ENCODE data around the gene YKT6. TPM values are rescaled to one million over a fixed set of nuclear protein-coding genes. Genes with fewer than 3 reads are reported as not detected.

The YKT6 gene
- total and polyA plus RNA-seq, 2 of the 8 experiments (the other 6 are each of a cell fraction or from before 2014, with no cell fraction given): 75.3 to 103 TPM

- no peak for TF ChIP-seq SUZ12 (IDR thresholded peaks at IDR 0.05; ENCODE audit: low read length)
- peak; percentile 56 for TF ChIP-seq MAX (IDR thresholded peaks at IDR 0.05)
- TF ChIP-seq E2F6 (IDR thresholded peaks at IDR 0.05): no peak
- TF ChIP-seq JUND (IDR thresholded peaks at IDR 0.05; ENCODE audit: low read length): no peak
- TF ChIP-seq NRF1 (IDR thresholded peaks at IDR 0.05; ENCODE audit: low read depth, low read length): no peak
- no peak for TF ChIP-seq EP300 (IDR thresholded peaks at IDR 0.05; ENCODE audit: borderline replicate concordance in 1 of 2, low read depth in 2 of 2, low read length in 2 of 2)
- TF ChIP-seq CBX5 (IDR thresholded peaks at IDR 0.05; ENCODE audit: low read depth, low read length): no peak
- no peak for TF ChIP-seq GTF2F1 (IDR thresholded peaks at IDR 0.05; ENCODE audit: borderline replicate concordance, low read depth, low read length)
- no peak for TF ChIP-seq RXRA (IDR thresholded peaks at IDR 0.05; ENCODE audit: insufficient read depth, low read depth, low read length)
- TF ChIP-seq CREB1 (IDR thresholded peaks at IDR 0.05): no peak
- TF ChIP-seq TCF12 (IDR thresholded peaks at IDR 0.05; ENCODE audit: low read depth, low read length): 0 out of 2 replicates have a peak, but pooled peaks have one; percentile 40
- no peak for TF ChIP-seq TBP (IDR thresholded peaks at IDR 0.05; ENCODE audit: low read depth, low read length)
- TF ChIP-seq SIRT6 (IDR thresholded peaks at IDR 0.05; ENCODE audit: low read length): no peak
- no peak for TF ChIP-seq KDM5A (IDR thresholded peaks at IDR 0.05; ENCODE audit: low read length)
- TF ChIP-seq ZNF274 (IDR thresholded peaks at IDR 0.05; ENCODE audit: borderline replicate concordance, extremely low read depth, low read length): no peak
- peak in 1 of 2 experiments; percentile 49; a peak in 2 of 4 replicates for TF ChIP-seq SIN3A (conservative IDR thresholded peaks at IDR 0.05 in 1 of 2, IDR thresholded peaks at IDR 0.05 in 1 of 2; ENCODE audit: low read depth in 1 of 2, low read length in 2 of 2)
- TF ChIP-seq JUN (IDR thresholded peaks at IDR 0.05; ENCODE audit: low read depth, low read length): no peak
- peak; percentile 68 for TF ChIP-seq ASH2L (IDR thresholded peaks at IDR 0.05; ENCODE audit: low read length)
- no peak for TF ChIP-seq PHF8 (conservative IDR thresholded peaks at IDR 0.05; ENCODE audit: low read depth, low read length)
- TF ChIP-seq RAD21 (IDR thresholded peaks at IDR 0.05 in 1 of 2, conservative IDR thresholded peaks at IDR 0.05 in 1 of 2; ENCODE audit: low read depth in 2 of 2, low read length in 2 of 2): peak in 1 of 2 experiments; percentile 31; a peak in 3 of 4 replicates
- no peak for TF ChIP-seq CHD1 (IDR thresholded peaks at IDR 0.05; ENCODE audit: low read depth, low read length)
- TF ChIP-seq TEAD4 (IDR thresholded peaks at IDR 0.05; ENCODE audit: low read depth, low read length): no peak
Measured at GRCh38 chr7:44218418-44219201, 17.8 kb downstream of the YKT6 start (continued).

Measured in H1 (cell line).